A673 (cell line): ENCODE results near the gene CCDC33. TPM values are rescaled to one million over a fixed set of nuclear protein-coding genes. Genes with fewer than 3 reads are reported as not detected.

Experiments used
- BruUV-seq: library from RNA; stranded (reverse); fragments of 400-500 nt; replicated peaks from 2 replicates; lab custom pipeline; 2021; lab: Mats Ljungman, UMichigan
- CTCF ChIA-PET: fragments of 300-600 bp; sonication (Branson Sonifier 250); formaldehyde crosslinking; loops from one replicate; lab custom pipeline; 2022; ENCODE audit warnings: antibody characterized with exemption; lab: Charles Lee
- POLR2A ChIA-PET: fragments of 300-600 bp; sonication (Branson Sonifier 250); formaldehyde crosslinking; loops from one replicate; lab custom pipeline; 2022; ENCODE audit warnings: antibody characterized with exemption; ENCODE audit not compliant: low non-redundant PET; lab: Charles Lee
- DNase-seq: peaks from one replicate; pipeline ENCODE4 v3.0.0-alpha.2; 2015; ENCODE audit warnings: low spot score
- H3K27ac ChIP-seq: fragments of 200-600 bp; sonication (generic); 2 replicates; pipeline ENCODE4 v1.5.1; 2016; ENCODE audit warnings: mixed run types, low read depth, mild to moderate bottlenecking, mixed read lengths, antibody characterized with exemption, low read length; ENCODE audit not compliant: poor library complexity, severe bottlenecking
- H3K27me3 ChIP-seq: fragments of 200-600 bp; sonication (generic); replicated peaks from 2 replicates; pipeline ENCODE4 v1.6.1; 2017; ENCODE audit warnings: mixed run types, low read depth, mild to moderate bottlenecking, mixed read lengths, antibody characterized with exemption, low read length; ENCODE audit not compliant: insufficient read depth, poor library complexity
- H3K36me3 ChIP-seq: fragments of 200-600 bp; sonication (generic); 2 replicates; pipeline ENCODE4 v1.6.1; 2016; ENCODE audit warnings: mixed run types, mild to moderate bottlenecking, mixed read lengths, antibody characterized with exemption, low read length; ENCODE audit not compliant: insufficient read depth, poor library complexity, severe bottlenecking
- H3K4me1 ChIP-seq: fragments of 200-600 bp; sonication (generic); 2 replicates; pipeline ENCODE4 v1.6.1; 2017; ENCODE audit warnings: mixed run types, mild to moderate bottlenecking, mixed read lengths, antibody characterized with exemption, low read length; ENCODE audit not compliant: insufficient read depth, poor library complexity, severe bottlenecking
- H3K4me3 ChIP-seq: fragments of 200-600 bp; sonication (generic); 2 replicates; pipeline ENCODE4 v1.5.1; 2016; ENCODE audit warnings: low read depth, mixed run types, mild to moderate bottlenecking, mixed read lengths, low read length; ENCODE audit not compliant: poor library complexity, severe bottlenecking
- H3K9me3 ChIP-seq: fragments of 200-600 bp; sonication (generic); 2 replicates; pipeline ENCODE4 v1.6.1; 2016; ENCODE audit warnings: mixed run types, low read depth, mild to moderate bottlenecking, mixed read lengths, antibody characterized with exemption, low read length; ENCODE audit not compliant: poor library complexity, severe bottlenecking
- EZH2 ChIP-seq: fragments of 200-600 bp; sonication (generic); IDR thresholded peaks from 2 replicates; pipeline ENCODE4 v1.6.1; 2017; ENCODE audit warnings: borderline replicate concordance, low read depth, mild to moderate bottlenecking, mixed read lengths, antibody characterized with exemption, low read length; ENCODE audit not compliant: poor library complexity, severe bottlenecking
- intact Hi-C: fragments of 100-400 bp; cut with micrococcal nuclease; formaldehyde crosslinking; loops from one replicate; pipeline ENCODE4 v1.10.0; 2022; ENCODE audit not compliant: unreplicated experiment
- total RNA-seq: library from RNA; stranded (reverse); gene quantifications from 2 replicates; pipeline ENCODE4 v1.2.3, GENCODE V29; 2021
- TF ChIP-seq, protein P1 (sequence below): fragments of 300-800, 200-600 bp; sonication (generic); conservative IDR thresholded peaks from 2 replicates; pipeline ENCODE4 v1.5.1; 2017; ENCODE audit warnings: low read depth, mild to moderate bottlenecking, antibody characterized with exemption, low read length, moderate library complexity, mixed read lengths

Gene CCDC33
- total RNA-seq, 1 experiment from 2014 or later, result not detected

DNA sequence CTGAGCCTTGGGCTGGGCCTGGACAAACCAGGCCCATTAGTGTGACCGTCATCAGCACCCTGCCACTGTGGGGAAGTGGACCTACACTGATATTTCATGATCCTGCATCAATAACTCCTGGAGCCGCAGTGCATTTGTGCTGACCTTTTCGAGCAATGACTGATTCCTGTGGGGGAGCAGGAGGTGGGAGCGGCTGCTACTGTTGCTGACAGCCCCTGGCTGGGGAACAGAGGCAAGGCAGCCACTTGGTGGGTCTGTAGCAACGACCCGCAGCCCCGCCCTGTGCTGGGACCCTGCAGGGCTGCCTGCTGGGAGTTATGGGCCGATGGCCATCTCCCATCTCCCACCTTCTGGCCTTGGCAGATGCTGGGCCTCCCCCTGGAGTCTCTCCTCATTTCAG is 42.1 kb downstream of the CCDC33 start:
- intact Hi-C loops, result no loop called here
- no peaks in the 10 kb centered on the region for H3K27me3 ChIP-seq
- peaks cover 7% of the 10 kb centered on the region for H3K4me1 ChIP-seq
- H3K36me3 ChIP-seq, result no peaks in the 10 kb centered on the region
- no peaks in the 10 kb centered on the region for H3K9me3 ChIP-seq
- H3K4me3 ChIP-seq, result no peak overlapping the region
- H3K27ac ChIP-seq, result no peak overlapping the region
- no peak for TF ChIP-seq EZH2
- TF ChIP-seq, protein P1, sequence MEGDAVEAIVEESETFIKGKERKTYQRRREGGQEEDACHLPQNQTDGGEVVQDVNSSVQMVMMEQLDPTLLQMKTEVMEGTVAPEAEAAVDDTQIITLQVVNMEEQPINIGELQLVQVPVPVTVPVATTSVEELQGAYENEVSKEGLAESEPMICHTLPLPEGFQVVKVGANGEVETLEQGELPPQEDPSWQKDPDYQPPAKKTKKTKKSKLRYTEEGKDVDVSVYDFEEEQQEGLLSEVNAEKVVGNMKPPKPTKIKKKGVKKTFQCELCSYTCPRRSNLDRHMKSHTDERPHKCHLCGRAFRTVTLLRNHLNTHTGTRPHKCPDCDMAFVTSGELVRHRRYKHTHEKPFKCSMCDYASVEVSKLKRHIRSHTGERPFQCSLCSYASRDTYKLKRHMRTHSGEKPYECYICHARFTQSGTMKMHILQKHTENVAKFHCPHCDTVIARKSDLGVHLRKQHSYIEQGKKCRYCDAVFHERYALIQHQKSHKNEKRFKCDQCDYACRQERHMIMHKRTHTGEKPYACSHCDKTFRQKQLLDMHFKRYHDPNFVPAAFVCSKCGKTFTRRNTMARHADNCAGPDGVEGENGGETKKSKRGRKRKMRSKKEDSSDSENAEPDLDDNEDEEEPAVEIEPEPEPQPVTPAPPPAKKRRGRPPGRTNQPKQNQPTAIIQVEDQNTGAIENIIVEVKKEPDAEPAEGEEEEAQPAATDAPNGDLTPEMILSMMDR, result no peak
- BruUV-seq, result no TSS peak
- ChIA-PET CTCF (no interaction called here), POLR2A (no interaction called here)
- DNase-seq, result no peak

DNA sequence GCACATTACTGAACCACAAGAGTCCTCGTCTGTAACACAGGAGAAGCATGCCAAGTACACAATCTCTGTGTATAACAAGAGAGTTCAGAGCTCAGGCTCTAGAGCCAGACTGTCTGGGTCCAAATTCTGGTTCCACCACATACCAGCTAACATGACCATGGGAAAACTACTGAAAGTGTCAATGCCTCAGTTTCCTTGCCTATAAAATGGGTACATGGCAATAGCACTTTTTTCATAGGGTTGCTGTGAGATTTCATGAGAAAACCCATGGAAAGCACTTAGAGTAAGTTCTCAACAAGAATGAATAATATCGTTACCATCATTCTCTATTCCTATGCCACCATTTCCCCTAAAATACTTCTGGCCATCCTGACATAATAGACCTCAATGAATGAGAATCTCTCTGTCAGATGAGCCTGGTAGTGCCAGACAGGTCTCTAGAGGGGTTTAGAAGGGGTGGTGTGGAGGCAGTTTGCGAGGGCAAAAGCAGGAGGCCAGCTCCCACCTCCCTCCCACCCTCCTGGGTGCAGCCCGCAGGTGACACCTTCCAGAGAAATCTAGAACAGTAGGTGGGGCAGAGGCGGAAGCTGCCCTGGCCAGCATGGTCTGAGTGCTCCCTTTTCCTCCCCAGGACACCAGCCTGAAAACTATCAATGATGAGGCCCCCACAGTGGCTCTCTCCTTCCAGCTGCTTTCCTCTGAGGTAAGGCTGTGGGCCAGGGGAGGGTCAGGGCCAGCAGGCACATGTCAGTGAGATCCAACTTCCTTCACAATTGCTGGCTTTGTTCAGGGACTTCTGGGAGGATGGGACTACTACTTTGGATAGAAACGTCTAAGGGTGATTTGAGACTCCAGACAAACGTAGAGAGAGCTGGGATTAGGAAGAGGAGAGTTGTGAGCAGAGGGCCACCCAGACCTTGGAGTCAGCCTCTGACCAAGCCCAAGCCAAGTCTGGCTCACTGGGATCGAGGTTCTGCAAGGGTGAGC is 45.3 kb downstream of the CCDC33 start:
- BruUV-seq, result no TSS peak
- intact Hi-C loops, result no loop called here
- no peak for DNase-seq
- Histone ChIP-seq H3K9me3 (no peaks in the 10 kb centered on the region), H3K4me1 (peaks cover 17% of the 10 kb centered on the region), H3K27me3 (no peaks in the 10 kb centered on the region), H3K36me3 (no peaks in the 10 kb centered on the region), H3K4me3 (no peak overlapping the region), H3K27ac (no peak overlapping the region)
- ChIA-PET CTCF (no interaction called here), POLR2A (no interaction called here)
- no peak for TF ChIP-seq EZH2
- TF ChIP-seq, protein P1, result no peak

DNA sequence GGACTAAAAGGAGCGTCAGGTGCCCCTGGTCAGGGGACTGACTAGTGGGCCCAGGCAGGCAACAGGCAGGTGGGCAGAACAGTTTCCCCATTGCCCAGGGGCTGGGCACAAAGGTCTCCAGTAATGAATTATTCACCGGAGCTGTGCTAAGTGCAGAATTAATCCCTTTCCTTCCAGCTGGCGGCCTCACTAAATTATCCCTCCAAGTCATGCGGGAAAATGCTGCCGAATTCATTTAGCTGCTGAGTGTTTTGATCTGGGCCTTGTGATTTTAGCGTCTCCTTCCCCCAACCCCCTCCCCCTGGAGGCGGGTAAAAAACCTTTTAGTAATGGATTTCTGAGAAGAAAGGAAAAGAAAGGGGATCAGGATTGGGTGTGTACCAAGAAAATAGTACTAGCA is 47.2 kb downstream of the CCDC33 start:
- intact Hi-C loops, result no loop called here
- Histone ChIP-seq H3K9me3 (no peaks in the 10 kb centered on the region), H3K4me3 (no peak overlapping the region), H3K27me3 (no peaks in the 10 kb centered on the region), H3K27ac (no peak overlapping the region), H3K4me1 (peaks cover 17% of the 10 kb centered on the region), H3K36me3 (no peaks in the 10 kb centered on the region)
- TF ChIP-seq, protein P1, result no peak
- no peak for TF ChIP-seq EZH2
- POLR2A ChIA-PET, result no interaction called here
- no TSS peak for BruUV-seq
- DNase-seq, result peak; percentile 80
- CTCF ChIA-PET, result interaction anchor here (1.1 kb wide), 1 partner anchor 24 kb away, joined by 3 read pairs; no protein-coding TSS in a partner anchor
